ENCODE results near the gene PRSS12. TPM values are rescaled to one million over a fixed set of nuclear protein-coding genes. Genes with fewer than 3 reads are reported as not detected.
"Not testable (repeated sequence)": the region's sequence is repeated elsewhere in the genome, so short reads cannot be mapped to it uniquely, and the experiment has no call there.

PRSS12 gene
- total RNA-seq, 1 donor from 2014 or later, result 1.0 TPM

DNA sequence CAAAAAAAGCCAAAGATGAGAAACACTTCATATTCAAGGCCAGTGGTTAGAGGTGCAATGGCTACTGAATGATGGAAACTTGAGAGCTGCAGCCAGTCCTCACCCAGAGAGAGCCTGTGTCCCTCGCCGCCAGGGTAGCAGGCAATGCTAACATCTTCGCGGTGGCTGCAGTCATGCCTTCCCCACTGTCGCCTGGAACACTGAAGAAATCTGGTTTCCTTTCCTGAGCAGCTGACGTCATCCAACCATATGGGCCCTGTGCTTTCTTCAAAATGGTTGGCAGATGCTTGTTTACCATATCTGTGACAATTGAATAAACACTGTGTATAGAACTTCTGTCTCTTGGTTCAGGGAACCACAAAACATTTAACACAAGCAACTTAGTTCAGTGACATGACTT is 39.7 kb downstream of the PRSS12 start:
- no peak for DNase-seq (ENCODE audit: low read depth)
- TF ChIP-seq, protein P1, sequence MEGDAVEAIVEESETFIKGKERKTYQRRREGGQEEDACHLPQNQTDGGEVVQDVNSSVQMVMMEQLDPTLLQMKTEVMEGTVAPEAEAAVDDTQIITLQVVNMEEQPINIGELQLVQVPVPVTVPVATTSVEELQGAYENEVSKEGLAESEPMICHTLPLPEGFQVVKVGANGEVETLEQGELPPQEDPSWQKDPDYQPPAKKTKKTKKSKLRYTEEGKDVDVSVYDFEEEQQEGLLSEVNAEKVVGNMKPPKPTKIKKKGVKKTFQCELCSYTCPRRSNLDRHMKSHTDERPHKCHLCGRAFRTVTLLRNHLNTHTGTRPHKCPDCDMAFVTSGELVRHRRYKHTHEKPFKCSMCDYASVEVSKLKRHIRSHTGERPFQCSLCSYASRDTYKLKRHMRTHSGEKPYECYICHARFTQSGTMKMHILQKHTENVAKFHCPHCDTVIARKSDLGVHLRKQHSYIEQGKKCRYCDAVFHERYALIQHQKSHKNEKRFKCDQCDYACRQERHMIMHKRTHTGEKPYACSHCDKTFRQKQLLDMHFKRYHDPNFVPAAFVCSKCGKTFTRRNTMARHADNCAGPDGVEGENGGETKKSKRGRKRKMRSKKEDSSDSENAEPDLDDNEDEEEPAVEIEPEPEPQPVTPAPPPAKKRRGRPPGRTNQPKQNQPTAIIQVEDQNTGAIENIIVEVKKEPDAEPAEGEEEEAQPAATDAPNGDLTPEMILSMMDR (conservative IDR thresholded peaks at IDR 0.05; ENCODE audit: low read depth, low read length), result no peak
- H3K4me3 ChIP-seq (ENCODE audit: low read depth, low read length), result no peak overlapping the region

DNA sequence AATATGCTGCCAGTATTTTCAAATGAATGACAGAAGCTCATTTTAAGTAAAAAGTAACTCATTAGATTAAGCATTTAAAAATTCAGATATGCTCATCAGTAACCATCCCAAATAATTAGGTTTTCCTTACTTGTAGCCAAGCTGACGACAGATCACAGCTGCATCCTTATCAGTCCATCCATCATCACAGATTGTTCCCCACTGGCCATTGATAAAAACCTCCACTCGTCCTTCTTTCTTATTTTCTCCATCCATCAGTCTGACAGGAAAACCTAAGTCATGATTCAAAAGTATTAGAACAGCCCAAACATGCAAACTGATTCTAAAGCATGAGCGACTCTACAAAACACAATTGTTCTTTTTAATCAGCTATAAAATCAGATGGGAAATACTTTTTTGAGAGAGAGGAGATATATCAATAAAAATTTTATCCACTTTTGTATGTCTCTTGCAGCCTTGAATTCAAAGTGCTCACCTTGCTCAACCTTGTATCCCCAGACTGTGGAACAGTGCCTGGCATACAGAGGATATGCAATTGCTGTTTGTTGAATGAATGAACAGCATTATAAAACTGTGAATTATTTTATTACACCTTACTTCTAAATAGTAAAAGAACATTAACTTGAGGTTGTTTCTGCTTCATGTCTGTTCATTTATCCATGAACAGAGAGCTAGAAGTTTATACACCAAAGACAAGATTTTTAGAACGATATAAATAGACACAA is 44.3 kb downstream of the PRSS12 start:
- TF ChIP-seq, protein P1 (conservative IDR thresholded peaks at IDR 0.05; ENCODE audit: low read depth, low read length), result no peak
- DNase-seq (ENCODE audit: low read depth), result no peak
- H3K4me3 ChIP-seq (ENCODE audit: low read depth, low read length), result no peak overlapping the region

DNA sequence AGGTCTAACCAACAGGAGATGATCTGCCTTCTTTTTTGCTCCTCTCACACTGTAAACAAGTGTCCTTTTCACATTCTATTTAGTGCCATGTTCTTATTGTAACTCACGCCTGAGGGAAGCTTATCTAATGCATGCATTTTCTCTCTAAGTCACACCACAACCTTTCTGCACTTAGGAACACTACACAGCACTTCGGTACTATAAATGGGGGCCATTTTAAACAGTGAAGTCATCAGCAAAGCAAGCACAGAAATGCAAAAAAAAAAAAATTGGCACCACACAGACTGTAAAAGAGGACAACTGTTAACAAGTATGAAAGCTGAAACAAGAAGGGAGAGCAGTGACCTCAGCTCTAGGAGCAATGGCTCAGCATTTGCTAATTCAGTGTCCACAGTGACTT is 45.2 kb downstream of the PRSS12 start:
- TF ChIP-seq, protein P1 (conservative IDR thresholded peaks at IDR 0.05; ENCODE audit: low read depth, low read length), result no peak
- H3K4me3 ChIP-seq (ENCODE audit: low read depth, low read length), result no peak overlapping the region
- DNase-seq (ENCODE audit: low read depth), result no peak

DNA sequence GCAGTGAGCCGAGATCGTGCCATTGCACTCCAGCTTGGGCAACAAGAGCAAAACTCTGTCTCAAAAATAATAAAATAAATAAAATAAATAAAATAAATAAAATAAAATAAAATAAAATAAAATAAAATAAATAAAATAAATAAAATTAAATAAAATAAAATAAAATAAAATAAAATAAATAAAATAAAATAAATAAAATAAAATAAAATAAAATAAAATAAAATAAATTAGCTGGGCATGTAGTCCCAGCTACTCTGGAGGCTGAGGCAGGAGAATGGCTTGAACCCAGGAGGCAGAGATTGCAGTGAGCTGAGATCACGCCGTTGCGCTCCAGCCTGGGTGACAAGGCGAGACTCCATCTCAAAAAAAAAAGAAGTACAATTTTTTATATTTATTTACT is 53.2 kb downstream of the PRSS12 start:
- DNase-seq (ENCODE audit: low read depth); H3K4me3 ChIP-seq (ENCODE audit: low read depth, low read length): not testable (repeated sequence)

DNA sequence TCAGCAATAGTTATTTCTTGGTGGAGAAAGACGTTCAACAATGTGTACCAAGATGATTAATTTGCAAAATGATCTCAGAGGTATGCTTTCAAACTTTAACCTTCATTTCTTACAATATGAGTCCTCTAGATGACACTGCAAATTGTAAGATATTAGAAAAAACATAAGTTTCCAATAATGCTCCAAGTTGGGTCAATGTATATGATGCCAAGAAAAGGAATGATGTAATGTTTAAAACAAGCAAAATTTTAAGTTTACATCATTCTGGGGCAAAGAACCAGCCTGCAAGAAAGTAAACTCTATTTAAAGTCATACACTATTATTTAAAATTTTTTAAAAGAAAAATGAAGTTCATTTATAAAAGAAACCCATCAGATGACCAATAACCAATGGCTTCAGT is 56.1 kb downstream of the PRSS12 start:
- DNase-seq (ENCODE audit: low read depth), result no peak
- no peak overlapping the region for H3K4me3 ChIP-seq (ENCODE audit: low read depth, low read length)
- TF ChIP-seq, protein P1 (conservative IDR thresholded peaks at IDR 0.05; ENCODE audit: low read depth, low read length), result no peak

DNA sequence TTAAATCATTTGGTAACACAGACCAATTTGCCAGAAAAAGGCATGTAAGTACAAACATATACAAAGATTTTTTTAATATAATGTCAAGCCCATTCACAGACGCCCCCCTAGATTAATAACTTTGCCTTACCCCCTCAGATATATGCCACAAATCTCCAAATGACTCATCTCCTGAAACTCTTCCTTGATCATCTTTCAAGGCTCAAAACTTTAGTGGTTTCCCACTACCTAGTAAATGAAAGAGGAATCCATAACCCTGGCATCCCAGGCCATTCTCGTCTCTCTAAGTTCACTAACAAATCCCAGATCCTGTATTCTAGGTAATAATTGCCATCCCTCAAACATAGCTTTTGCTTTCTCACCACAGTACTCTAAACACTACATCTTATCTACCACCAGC is 61.9 kb downstream of the PRSS12 start:
- DNase-seq (ENCODE audit: low read depth), result no peak
- TF ChIP-seq, protein P1 (conservative IDR thresholded peaks at IDR 0.05; ENCODE audit: low read depth, low read length), result no peak
- H3K4me3 ChIP-seq (ENCODE audit: low read depth, low read length), result no peak overlapping the region

DNA sequence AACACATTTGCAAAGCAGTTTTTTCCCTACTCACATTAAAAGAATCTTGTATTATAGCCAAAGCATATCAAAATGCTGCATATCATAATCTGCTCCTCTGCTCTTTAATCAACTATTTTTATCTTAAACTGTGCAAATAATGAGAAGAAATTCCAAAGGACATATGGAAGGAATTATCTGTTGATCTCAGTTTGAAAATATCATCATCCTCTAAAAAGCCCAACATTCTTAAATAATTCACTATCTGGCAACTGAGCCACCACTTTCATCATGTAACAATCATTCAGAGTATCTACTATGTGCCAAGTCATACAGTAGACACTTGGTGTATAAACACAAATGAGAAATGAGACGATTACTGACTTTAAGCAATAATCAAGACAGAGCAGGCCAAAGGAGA is 63.0 kb downstream of the PRSS12 start:
- TF ChIP-seq, protein P1 (conservative IDR thresholded peaks at IDR 0.05; ENCODE audit: low read depth, low read length), result no peak
- no peak overlapping the region for H3K4me3 ChIP-seq (ENCODE audit: low read depth, low read length)
- no peak for DNase-seq (ENCODE audit: low read depth)
